Measurements from ENCODE around the gene UTY.

DNA sequence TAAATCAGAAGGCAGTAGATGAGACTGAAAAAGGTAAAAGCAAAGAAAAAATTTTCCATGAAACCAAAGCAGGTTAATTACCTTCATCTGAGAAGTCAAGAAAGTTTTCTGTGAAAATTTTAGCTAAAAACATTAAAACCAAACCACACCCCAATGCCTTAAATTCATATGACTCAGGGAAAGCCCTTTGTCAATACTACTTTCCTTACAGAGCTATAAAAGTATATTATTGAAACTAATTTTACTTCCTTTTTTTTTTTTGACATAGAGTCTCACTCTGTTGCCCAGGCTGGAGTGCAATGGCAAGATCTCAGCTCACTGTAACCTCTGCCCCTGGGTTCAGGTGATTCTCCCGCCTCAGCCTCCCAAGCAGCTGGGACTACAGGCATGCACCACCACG lies 117.2 kb downstream of the UTY start:
- TF ChIP-seq, protein P1, sequence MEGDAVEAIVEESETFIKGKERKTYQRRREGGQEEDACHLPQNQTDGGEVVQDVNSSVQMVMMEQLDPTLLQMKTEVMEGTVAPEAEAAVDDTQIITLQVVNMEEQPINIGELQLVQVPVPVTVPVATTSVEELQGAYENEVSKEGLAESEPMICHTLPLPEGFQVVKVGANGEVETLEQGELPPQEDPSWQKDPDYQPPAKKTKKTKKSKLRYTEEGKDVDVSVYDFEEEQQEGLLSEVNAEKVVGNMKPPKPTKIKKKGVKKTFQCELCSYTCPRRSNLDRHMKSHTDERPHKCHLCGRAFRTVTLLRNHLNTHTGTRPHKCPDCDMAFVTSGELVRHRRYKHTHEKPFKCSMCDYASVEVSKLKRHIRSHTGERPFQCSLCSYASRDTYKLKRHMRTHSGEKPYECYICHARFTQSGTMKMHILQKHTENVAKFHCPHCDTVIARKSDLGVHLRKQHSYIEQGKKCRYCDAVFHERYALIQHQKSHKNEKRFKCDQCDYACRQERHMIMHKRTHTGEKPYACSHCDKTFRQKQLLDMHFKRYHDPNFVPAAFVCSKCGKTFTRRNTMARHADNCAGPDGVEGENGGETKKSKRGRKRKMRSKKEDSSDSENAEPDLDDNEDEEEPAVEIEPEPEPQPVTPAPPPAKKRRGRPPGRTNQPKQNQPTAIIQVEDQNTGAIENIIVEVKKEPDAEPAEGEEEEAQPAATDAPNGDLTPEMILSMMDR (IDR thresholded peaks at IDR 0.05) = no peak
- TF ChIP-seq POLR2A (IDR thresholded peaks at IDR 0.05) = no peak

Data from right lobe of liver (tissue), 4 donors.